Subcutaneous abdominal adipose tissue (tissue), 5 donors: ENCODE results near the gene SLC39A3.

ENCODE experiments used
- H3K27ac ChIP-seq: one replicate; pipeline ENCODE4 v1.7.0; 2013; ENCODE audit warnings: low read depth, mild to moderate bottlenecking, inconsistent platforms, low read length, moderate library complexity
- H3K27me3 ChIP-seq, 5 donors: one replicate each; pipeline ENCODE4 v1.7.0; 2013; ENCODE audit warnings: low read length in 5 of 5, inconsistent platforms in 1 of 5; ENCODE audit not compliant: control insufficient read depth in 5 of 5, insufficient read depth in 4 of 5
- H3K36me3 ChIP-seq, 5 donors: one replicate each; pipeline ENCODE4 v1.7.0; 2013; ENCODE audit warnings: low read length in 5 of 5; ENCODE audit not compliant: control insufficient read depth in 5 of 5, insufficient read depth in 5 of 5
- H3K4me1 ChIP-seq, 5 donors: one replicate each; pipeline ENCODE4 v1.7.0; 2013; ENCODE audit warnings: low read length in 5 of 5, mild to moderate bottlenecking in 3 of 5, moderate library complexity in 1 of 5; ENCODE audit not compliant: control insufficient read depth in 5 of 5, insufficient read depth in 5 of 5
- H3K4me3 ChIP-seq, 5 donors: one replicate each; pipeline ENCODE4 v1.7.0; 2013; ENCODE audit warnings: low read length in 5 of 5, low read depth in 1 of 5
- H3K9ac ChIP-seq, 5 donors: one replicate each; pipeline ENCODE4 v1.7.0; 2013; ENCODE audit warnings: low read length in 5 of 5, mild to moderate bottlenecking in 4 of 5, moderate library complexity in 3 of 5
- H3K9me3 ChIP-seq, 5 donors: one replicate each; pipeline ENCODE4 v1.7.0; 2013; ENCODE audit warnings: low read length in 5 of 5; ENCODE audit not compliant: control insufficient read depth in 5 of 5
- donor health status: healthy.
- donor health status: healthy.
- donor health status: healthy.
- donor health status: healthy.
- donor health status: healthy.

The SLC39A3 gene

DNA sequence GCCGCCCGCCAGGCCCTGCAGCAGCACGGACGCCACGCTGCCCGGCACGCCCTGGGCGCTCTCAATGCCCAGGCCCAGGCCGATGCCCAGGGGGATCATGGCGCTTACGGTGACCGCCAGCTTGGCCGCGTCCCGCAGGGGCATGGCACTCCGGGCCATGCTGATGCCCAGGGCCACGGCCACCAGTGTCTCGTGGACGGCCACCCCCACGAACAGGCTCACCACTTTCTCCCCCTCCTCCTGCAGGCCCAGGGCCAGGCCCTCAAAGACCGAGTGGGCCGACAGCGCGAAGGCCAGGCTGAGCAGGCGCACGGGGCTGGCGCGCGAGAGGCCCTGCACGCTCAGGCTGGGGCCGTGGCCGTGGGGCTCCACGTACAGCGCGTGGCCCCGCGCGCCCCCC, 6.9 kb downstream of the SLC39A3 start:
- Histone ChIP-seq H3K4me3 (no peak overlapping the region), H3K9me3 (peaks cover 0 to 5% (median 0%) of the 10 kb centered on the region in 5 donors), H3K9ac (no peak overlapping the region), H3K4me1 (peaks cover 3 to 14% (median 11%) of the 10 kb centered on the region in 5 donors), H3K27ac (no peak overlapping the region), H3K36me3 (peaks cover 0 to 47% (median 31%) of the 10 kb centered on the region in 5 donors), H3K27me3 (peaks cover 0 to 5% (median 3%) of the 10 kb centered on the region in 5 donors)

DNA sequence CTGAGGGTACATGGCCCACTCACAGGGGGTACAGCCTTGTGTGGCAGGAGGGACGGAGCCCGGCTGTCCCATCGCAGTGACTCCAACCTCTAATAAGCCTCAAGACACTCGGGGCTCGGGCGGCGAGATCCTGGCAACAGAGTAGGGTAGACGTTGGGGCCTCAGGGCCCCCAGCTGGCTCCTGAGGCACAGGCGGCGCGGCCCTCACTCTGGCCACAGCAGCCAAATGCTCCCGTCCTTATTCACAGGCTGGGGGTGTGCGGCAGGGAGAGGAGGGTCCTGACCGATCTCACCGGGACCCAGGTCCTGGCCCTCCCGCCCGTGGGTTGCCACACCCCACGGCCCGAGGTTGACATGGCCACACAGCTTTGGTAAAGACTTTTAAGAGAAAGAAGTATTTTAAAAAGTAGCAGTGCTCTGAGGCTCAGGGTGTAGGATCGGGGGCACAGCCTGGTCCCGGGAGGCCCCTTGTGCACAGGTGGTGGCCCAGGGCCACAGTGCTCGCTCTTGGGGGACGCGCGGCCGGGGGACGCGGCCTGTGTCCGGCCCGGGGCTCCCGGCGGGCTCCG, 7.6 kb downstream of the SLC39A3 start:
- Histone ChIP-seq H3K27me3 (peaks cover 5 to 12% (median 9%) of the 10 kb centered on the region in 5 donors), H3K36me3 (peaks cover 0 to 47% (median 31%) of the 10 kb centered on the region in 5 donors), H3K9me3 (peaks cover 0 to 5% (median 0%) of the 10 kb centered on the region in 5 donors), H3K4me1 (peaks cover 3 to 14% (median 11%) of the 10 kb centered on the region in 5 donors), H3K9ac (no peak overlapping the region), H3K4me3 (no peak overlapping the region), H3K27ac (no peak overlapping the region)

DNA sequence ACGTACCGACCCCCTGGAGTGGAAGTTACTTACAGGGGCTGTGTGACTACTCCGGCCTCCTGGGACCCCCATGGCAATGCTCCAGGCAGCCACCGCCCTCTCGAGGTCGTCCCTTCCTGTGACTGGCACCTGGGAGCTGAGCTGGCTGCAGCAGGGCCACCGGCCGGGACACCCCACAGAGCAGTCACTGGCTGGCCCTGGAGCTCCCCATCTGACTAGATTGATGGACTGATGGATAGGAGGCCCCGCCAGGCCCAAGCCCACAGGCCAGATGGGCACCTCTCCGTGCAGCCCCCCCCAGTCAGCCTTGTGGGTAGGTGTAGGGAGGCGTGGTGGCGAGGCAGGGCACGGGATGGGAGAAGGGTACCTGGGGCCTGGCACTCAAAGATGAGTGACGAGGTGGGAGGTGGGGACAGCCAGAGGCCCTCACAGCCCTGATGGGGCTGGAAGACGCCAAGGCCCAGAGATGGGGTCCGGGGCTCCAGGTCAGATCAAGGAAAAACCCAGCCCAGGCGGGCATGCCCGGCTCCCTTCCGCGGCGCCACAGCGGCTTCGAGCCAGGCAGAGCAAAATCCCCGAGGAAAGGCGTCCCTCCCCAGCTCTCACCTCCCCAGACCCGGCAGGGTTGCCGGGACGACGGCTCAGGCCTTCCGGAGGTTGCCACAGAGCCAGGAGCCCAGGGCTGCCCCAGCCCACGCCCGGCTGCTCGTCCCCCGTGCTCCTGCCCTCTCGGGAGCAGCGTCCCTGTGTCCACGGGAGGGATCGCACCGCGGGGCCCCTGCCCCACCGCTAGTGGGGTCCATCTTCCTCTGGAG, 8.4 kb downstream of the SLC39A3 start:
- H3K9me3 ChIP-seq = peaks cover 0 to 4% (median 0%) of the 10 kb centered on the region in 5 donors
- H3K4me3 ChIP-seq = no peak overlapping the region
- peaks cover 13 to 20% (median 17%) of the 10 kb centered on the region in 5 donors for H3K27me3 ChIP-seq
- peaks cover 0 to 39% (median 24%) of the 10 kb centered on the region in 5 donors for H3K36me3 ChIP-seq
- no peak overlapping the region for H3K9ac ChIP-seq
- H3K27ac ChIP-seq = no peak overlapping the region
- H3K4me1 ChIP-seq = peaks cover 3 to 14% (median 11%) of the 10 kb centered on the region in 5 donors

- Histone ChIP-seq H3K4me3 (no peak overlapping the region), H3K27ac (no peak overlapping the region), H3K9me3 (no peaks in the 10 kb centered on the region), H3K4me1 (peaks cover 3 to 14% (median 11%) of the 10 kb centered on the region in 5 donors), H3K27me3 (peaks cover 15 to 24% (median 19%) of the 10 kb centered on the region in 5 donors), H3K36me3 (peaks cover 0 to 28% (median 17%) of the 10 kb centered on the region in 5 donors), H3K9ac (no peak overlapping the region)
These were observed 9.6 kb downstream of the SLC39A3 start for GRCh38 chr19:2729943-2730818.

DNA sequence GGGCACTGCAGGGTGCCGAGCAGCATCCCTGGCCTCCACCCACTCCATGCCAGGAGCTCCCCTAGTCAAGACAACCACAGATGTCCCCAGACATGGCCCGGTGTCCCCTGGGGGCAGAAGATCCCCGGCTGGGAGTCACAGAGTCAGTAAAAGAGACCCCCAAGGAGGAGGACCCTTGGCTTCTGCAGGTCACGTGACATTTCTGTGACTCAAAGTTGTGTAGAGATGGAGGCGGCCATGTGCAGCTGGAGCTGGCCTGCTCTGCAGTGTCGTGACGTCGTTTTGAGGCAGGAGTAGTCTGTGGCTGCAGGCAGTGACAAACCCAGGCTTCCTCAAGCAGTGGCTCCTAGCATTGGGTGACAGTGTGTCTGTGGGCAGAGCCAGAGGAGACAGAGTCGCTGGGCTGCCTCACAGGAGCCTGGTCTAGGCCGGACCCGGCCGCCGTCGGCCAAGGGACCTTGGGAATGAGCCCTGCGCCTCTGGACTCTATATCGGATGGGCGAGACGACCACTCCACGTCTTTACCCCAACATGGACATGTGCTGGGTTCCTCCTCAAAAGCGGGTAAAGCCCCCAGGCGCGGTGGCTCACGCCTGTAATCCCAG, 10.9 kb downstream of the SLC39A3 start:
- H3K36me3 ChIP-seq = peaks cover 0 to 18% (median 11%) of the 10 kb centered on the region in 5 donors
- no peak overlapping the region for H3K4me3 ChIP-seq
- H3K9ac ChIP-seq = no peak overlapping the region
- no peak overlapping the region for H3K27ac ChIP-seq
- H3K27me3 ChIP-seq = peaks cover 19 to 29% (median 23%) of the 10 kb centered on the region in 5 donors
- no peaks in the 10 kb centered on the region for H3K9me3 ChIP-seq
- peaks cover 0 to 3% (median 1%) of the 10 kb centered on the region in 5 donors for H3K4me1 ChIP-seq

GRCh38 chr19:2727640-2727944, 12.2 kb downstream of the SLC39A3 start:
- Histone ChIP-seq H3K27me3 (peaks cover 24 to 40% (median 30%) of the 10 kb centered on the region in 5 donors), H3K36me3 (peaks cover 0 to 9% (median 5%) of the 10 kb centered on the region in 5 donors), H3K9ac (no peak overlapping the region), H3K9me3 (no peaks in the 10 kb centered on the region), H3K27ac (no peak overlapping the region), H3K4me3 (no peak overlapping the region), H3K4me1 (peaks cover 0 to 13% (median 3%) of the 10 kb centered on the region in 5 donors)

- H3K9me3 ChIP-seq = no peaks in the 10 kb centered on the region
- H3K4me3 ChIP-seq = no peak overlapping the region
- H3K9ac ChIP-seq = no peak overlapping the region
- H3K27me3 ChIP-seq = peaks cover 26 to 45% (median 34%) of the 10 kb centered on the region in 5 donors
- no peak overlapping the region for H3K27ac ChIP-seq
- peaks cover 0 to 14% (median 3%) of the 10 kb centered on the region in 5 donors for H3K4me1 ChIP-seq
- peaks cover 0 to 4% (median 2%) of the 10 kb centered on the region in 5 donors for H3K36me3 ChIP-seq
These were observed 12.7 kb downstream of the SLC39A3 start for GRCh38 chr19:2726904-2727639.

DNA sequence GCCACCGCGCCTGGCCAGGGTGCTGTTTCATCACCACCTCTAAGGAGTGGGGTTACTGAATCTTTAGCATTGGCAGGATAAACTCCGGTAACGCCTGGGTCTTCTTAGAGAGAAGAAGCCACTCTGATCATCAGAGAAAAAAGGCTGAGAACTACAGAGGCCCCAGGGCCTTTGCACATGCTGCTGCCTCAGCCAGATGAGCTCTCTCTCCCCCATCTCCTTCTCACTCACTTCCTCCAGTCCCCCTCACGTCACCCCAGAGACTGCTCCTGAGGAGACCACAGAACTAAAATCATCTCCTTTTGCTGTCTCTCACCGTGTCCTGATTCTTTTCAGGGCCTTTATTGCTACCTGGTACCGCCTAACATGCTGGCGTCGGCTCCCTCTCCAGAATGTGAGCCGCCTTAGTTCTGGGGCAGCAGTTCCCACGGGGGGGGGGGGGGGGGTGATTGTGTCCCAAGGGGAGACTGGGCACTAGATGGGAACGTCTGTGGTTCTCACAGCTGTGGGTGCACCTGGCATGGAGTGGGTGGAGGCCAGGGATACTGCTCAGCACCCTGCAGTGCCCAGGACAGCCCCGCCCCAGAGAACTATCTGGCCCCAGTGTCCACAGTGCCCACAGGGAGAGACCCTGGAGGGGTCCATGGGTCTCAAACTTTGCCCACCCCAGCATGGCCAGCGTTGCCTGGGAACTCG, 13.5 kb downstream of the SLC39A3 start:
- no peaks in the 10 kb centered on the region for H3K9me3 ChIP-seq
- no peak overlapping the region for H3K9ac ChIP-seq
- peaks cover 0 to 19% (median 6%) of the 10 kb centered on the region in 5 donors for H3K4me1 ChIP-seq
- H3K4me3 ChIP-seq = no peak overlapping the region
- H3K27ac ChIP-seq = no peak overlapping the region
- H3K36me3 ChIP-seq = no peaks in the 10 kb centered on the region
- peaks cover 30 to 52% (median 41%) of the 10 kb centered on the region in 5 donors for H3K27me3 ChIP-seq
